ENCODE results near the gene WWC2.

Gene WWC2

GRCh38 chr4:183356173-183356830 is 257.2 kb downstream of the WWC2 start:
- TF ChIP-seq, protein P1, sequence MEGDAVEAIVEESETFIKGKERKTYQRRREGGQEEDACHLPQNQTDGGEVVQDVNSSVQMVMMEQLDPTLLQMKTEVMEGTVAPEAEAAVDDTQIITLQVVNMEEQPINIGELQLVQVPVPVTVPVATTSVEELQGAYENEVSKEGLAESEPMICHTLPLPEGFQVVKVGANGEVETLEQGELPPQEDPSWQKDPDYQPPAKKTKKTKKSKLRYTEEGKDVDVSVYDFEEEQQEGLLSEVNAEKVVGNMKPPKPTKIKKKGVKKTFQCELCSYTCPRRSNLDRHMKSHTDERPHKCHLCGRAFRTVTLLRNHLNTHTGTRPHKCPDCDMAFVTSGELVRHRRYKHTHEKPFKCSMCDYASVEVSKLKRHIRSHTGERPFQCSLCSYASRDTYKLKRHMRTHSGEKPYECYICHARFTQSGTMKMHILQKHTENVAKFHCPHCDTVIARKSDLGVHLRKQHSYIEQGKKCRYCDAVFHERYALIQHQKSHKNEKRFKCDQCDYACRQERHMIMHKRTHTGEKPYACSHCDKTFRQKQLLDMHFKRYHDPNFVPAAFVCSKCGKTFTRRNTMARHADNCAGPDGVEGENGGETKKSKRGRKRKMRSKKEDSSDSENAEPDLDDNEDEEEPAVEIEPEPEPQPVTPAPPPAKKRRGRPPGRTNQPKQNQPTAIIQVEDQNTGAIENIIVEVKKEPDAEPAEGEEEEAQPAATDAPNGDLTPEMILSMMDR (IDR thresholded peaks at IDR 0.05; ENCODE audit: low read depth, low read length), result no peak
- TF ChIP-seq POLR2A (IDR thresholded peaks at IDR 0.05; ENCODE audit: extremely low read depth, insufficient read length), result no peak
- no peak for TF ChIP-seq MAX (IDR thresholded peaks at IDR 0.05; ENCODE audit: low read depth, low read length)
- no peak for TF ChIP-seq MYC (IDR thresholded peaks at IDR 0.05; ENCODE audit: low read depth, low read length)
- no peak overlapping the region for H3K4me3 ChIP-seq (ENCODE audit: low read depth, low read length)
- no peak for DNase-seq (ENCODE audit: low read depth)

GRCh38 chr4:183356931-183357675 is 258.0 kb downstream of the WWC2 start:
- no peak for DNase-seq (ENCODE audit: low read depth)

DNA sequence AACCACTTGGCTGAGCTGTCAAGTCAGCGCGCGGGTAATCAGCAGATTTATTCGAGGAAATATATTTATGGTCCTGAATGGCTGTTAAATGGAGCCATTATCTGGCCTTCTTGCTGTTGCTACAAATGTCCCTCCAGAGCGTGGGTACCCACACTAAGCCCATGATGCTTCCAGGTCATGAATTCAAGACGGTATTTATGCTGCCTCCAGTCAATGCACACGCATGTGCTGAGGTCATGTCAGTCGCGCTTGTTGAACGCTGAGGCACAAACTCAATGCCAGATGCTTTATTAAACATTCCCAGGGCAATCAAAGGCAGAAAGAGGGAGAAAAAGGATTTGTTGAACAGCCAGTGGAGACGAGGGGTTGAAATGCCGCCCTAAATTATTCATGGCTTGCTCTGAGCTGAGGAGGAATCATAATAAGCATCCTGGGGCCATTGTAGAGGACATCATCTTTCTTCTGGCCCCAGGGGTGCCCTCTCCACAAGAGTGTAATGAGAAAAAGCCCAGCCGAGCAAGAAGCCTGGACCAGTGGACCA is 259.2 kb downstream of the WWC2 start:
- TF ChIP-seq MYC (IDR thresholded peaks at IDR 0.05; ENCODE audit: low read depth, low read length) (no peak), MAX (IDR thresholded peaks at IDR 0.05; ENCODE audit: low read depth, low read length) (no peak), POLR2A (IDR thresholded peaks at IDR 0.05; ENCODE audit: extremely low read depth, insufficient read length) (no peak)
- TF ChIP-seq, protein P1 (IDR thresholded peaks at IDR 0.05; ENCODE audit: low read depth, low read length), result no peak
- no peak for DNase-seq (ENCODE audit: low read depth)
- H3K4me3 ChIP-seq (ENCODE audit: low read depth, low read length), result no peak overlapping the region

More at GRCh38 chr4:183356931-183357675, 258.0 kb downstream of the WWC2 start:
- no peak for TF ChIP-seq POLR2A (IDR thresholded peaks at IDR 0.05; ENCODE audit: extremely low read depth, insufficient read length)
- TF ChIP-seq, protein P1 (IDR thresholded peaks at IDR 0.05; ENCODE audit: low read depth, low read length), result no peak
- TF ChIP-seq MAX (IDR thresholded peaks at IDR 0.05; ENCODE audit: low read depth, low read length), result no peak
- no peak for TF ChIP-seq MYC (IDR thresholded peaks at IDR 0.05; ENCODE audit: low read depth, low read length)
- H3K4me3 ChIP-seq (ENCODE audit: low read depth, low read length), result no peak overlapping the region

DNA sequence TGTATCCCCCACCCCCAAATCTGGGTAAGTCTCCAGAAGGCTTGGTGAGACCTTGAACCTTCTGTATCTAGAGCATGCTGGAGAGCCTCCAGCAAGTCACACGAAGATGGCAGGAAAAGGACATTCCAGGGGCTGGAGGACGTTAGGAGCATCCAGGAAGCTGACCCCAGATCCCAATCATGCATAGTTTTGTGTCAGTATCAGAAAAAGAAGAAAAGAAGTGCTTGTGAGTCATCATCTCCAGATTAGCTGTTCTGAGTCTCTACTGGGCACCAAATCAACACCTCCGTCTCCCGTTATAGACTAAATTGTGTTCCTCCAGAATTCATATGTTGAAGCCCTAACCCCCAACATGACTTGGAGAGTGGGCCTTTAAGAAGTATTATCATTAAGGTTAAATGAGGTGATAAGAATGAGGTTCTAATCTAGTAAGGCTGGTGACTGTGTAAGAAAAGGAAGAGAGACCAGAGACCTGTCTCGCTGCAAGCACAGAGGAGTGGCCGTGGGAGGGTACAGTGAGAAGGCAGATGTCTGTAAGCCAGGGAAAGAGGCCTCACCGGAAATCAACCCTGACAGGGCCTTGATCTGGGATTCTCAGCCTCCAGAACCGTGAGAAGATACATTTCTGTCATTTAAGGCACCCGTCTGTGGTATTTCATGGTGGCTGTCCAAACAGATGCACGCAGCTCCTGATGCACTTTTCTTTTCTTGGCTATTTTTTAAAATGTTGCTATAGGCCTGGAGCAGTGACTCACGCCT is 261.3 kb downstream of the WWC2 start:
- TF ChIP-seq MAX (IDR thresholded peaks at IDR 0.05; ENCODE audit: low read depth, low read length) (no peak), MYC (IDR thresholded peaks at IDR 0.05; ENCODE audit: low read depth, low read length) (no peak), POLR2A (IDR thresholded peaks at IDR 0.05; ENCODE audit: extremely low read depth, insufficient read length) (no peak)
- TF ChIP-seq, protein P1 (IDR thresholded peaks at IDR 0.05; ENCODE audit: low read depth, low read length), result no peak
- no peak overlapping the region for H3K4me3 ChIP-seq (ENCODE audit: low read depth, low read length)
- DNase-seq (ENCODE audit: low read depth), result peak; percentile 61

DNA sequence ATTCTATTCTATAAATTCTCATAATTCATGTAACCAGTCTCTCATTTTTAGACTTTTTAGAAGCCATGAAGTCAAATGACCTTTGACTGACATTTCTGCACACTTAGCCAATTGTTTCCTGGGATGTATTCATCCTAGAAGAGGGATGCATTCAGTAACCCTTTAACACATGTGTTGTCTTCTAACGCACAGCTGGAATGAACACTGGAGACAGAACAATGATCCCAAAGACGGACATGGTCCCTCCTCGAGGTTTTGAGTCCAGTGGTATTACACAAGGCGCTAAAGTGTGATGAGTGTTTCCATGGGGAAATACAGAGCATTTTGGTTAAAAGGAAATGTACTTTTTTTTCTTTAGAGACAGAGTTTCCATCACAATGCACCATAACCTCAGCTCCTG is 263.0 kb downstream of the WWC2 start:
- H3K4me3 ChIP-seq (ENCODE audit: low read depth, low read length), result no peak overlapping the region
- TF ChIP-seq POLR2A (IDR thresholded peaks at IDR 0.05; ENCODE audit: extremely low read depth, insufficient read length) (no peak), MAX (IDR thresholded peaks at IDR 0.05; ENCODE audit: low read depth, low read length) (no peak), MYC (IDR thresholded peaks at IDR 0.05; ENCODE audit: low read depth, low read length) (no peak)
- TF ChIP-seq, protein P1 (IDR thresholded peaks at IDR 0.05; ENCODE audit: low read depth, low read length), result no peak
- no peak for DNase-seq (ENCODE audit: low read depth)

Measured in NB4 (cell line).